ENCODE measurements around the gene VTI1B. TPM values are rescaled to one million over a fixed set of nuclear protein-coding genes. Genes with fewer than 3 reads are reported as not detected.
"Not testable (repeated sequence)": the region's sequence is repeated elsewhere in the genome, so short reads cannot be mapped to it uniquely, and the experiment has no call there.

The VTI1B gene
- total and polyA plus RNA-seq, 2 donors (not counting 1 experiment from before 2014, with no cell fraction given) = 19.5 to 58.8 TPM

DNA sequence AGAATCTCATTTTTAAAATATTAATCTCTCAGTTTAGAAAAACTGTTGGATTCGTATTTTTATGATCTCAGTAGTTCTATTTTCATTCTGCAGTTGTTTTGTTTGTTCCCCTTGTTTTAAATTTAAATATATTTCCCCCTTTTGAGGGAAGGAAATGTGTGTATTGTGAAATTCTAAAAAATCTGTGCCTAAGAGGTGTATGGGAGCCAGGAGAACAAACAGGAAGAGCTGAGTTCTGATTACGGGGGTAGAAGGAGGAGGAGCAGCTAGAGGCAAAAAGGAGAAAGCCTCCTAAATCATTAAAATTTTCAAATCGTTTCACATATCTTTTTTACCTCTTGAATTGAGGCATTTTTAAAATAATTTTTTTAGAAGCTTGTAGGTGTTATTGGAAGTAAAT, 29.6 kb upstream of the VTI1B start:
- H3K27me3 ChIP-seq (replicated peaks in 1 of 4; ENCODE audit: control extremely low read depth in 1 of 4, control insufficient read depth in 3 of 4, insufficient read depth in 4 of 4, low read length in 3 of 4) = no peaks in the 10 kb centered on the region
- H3K36me3 ChIP-seq (replicated peaks in 1 of 2; ENCODE audit: control extremely low read depth in 1 of 2, control insufficient read depth in 1 of 2, extremely low read depth in 1 of 2, insufficient read depth in 2 of 2, low read length in 1 of 2) = no peaks in the 10 kb centered on the region
- H3K27me3 Mint-ChIP-seq = peaks cover 8% of the 10 kb centered on the region
- H3K79me2 ChIP-seq (ENCODE audit: control insufficient read depth, insufficient read depth, low read length) = no peaks in the 10 kb centered on the region
- WGBS (ENCODE audit: insufficient coverage) = no CpG with 5 or more reads among the region's 3 CpGs
- peaks cover 0 to 7% (median 4%) of the 10 kb centered on the region in 3 donors for H3K9me3 ChIP-seq (ENCODE audit: control extremely low read depth in 1 of 3, control insufficient read depth in 2 of 3, insufficient read depth in 1 of 3, low read length in 2 of 3)
- ChIA-PET POLR2A (no interaction called here), CTCF (interaction anchor here (0.5 to 12.2 kb wide), 41 partner anchors 8 to 1534 kb away, joined by 3 to 392 read pairs (median 4); partner anchors contain the start of genes ATP6V1D, EIF2S1, PIGH and RDH11)
- DNase-seq (no peak), ATAC-seq (ENCODE audit: low read depth) (no peak)
- H3K27ac Mint-ChIP-seq = no peak overlapping the region
- no peak overlapping the region for H3K4me3 ChIP-seq (ENCODE audit: control extremely low read depth in 1 of 5, extremely low read depth in 1 of 5, insufficient read depth in 1 of 5, low read depth in 2 of 5, low read length in 4 of 5)
- no peak overlapping the region for H3K9ac ChIP-seq (ENCODE audit: low read length)
- peak overlapping the region; percentile 16 for H2AFZ ChIP-seq (ENCODE audit: insufficient read depth, low read depth, low read length, poor library complexity, severe bottlenecking)
- no peaks in the 10 kb centered on the region for H4K20me1 ChIP-seq (ENCODE audit: control insufficient read depth, insufficient read depth, low read length, poor library complexity, severe bottlenecking)
- H3K4me1 ChIP-seq (ENCODE audit: control insufficient read depth in 2 of 2, insufficient read depth in 2 of 2, low read length in 2 of 2) = peaks cover 2% of the 10 kb centered on the region in 2 donors
- peaks cover 4% of the 10 kb centered on the region for H3K4me1 Mint-ChIP-seq
- H3K4me3 Mint-ChIP-seq = no peak overlapping the region
- intact Hi-C loops (cut with micrococcal nuclease) = loop anchor here (1.0 to 10.0 kb wide), 6 partner anchors 9 to 539 kb away; partner anchors contain the start of gene RDH11
- H3K4me2 ChIP-seq (replicated peaks; ENCODE audit: low read depth, low read length, poor library complexity, severe bottlenecking) = no peak overlapping the region
- H3K9me3 Mint-ChIP-seq (ENCODE audit: insufficient read depth) = no peaks in the 10 kb centered on the region
- no peak overlapping the region for H3K27ac ChIP-seq (ENCODE audit: low read length in 2 of 2)
- TF ChIP-seq, protein P1, sequence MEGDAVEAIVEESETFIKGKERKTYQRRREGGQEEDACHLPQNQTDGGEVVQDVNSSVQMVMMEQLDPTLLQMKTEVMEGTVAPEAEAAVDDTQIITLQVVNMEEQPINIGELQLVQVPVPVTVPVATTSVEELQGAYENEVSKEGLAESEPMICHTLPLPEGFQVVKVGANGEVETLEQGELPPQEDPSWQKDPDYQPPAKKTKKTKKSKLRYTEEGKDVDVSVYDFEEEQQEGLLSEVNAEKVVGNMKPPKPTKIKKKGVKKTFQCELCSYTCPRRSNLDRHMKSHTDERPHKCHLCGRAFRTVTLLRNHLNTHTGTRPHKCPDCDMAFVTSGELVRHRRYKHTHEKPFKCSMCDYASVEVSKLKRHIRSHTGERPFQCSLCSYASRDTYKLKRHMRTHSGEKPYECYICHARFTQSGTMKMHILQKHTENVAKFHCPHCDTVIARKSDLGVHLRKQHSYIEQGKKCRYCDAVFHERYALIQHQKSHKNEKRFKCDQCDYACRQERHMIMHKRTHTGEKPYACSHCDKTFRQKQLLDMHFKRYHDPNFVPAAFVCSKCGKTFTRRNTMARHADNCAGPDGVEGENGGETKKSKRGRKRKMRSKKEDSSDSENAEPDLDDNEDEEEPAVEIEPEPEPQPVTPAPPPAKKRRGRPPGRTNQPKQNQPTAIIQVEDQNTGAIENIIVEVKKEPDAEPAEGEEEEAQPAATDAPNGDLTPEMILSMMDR (IDR thresholded peaks at IDR 0.05) = no peak
- TF ChIP-seq EZH2 (IDR thresholded peaks at IDR 0.05; ENCODE audit: borderline replicate concordance, insufficient read depth, low read depth, low read length, poor library complexity, severe bottlenecking) = no peak

DNA sequence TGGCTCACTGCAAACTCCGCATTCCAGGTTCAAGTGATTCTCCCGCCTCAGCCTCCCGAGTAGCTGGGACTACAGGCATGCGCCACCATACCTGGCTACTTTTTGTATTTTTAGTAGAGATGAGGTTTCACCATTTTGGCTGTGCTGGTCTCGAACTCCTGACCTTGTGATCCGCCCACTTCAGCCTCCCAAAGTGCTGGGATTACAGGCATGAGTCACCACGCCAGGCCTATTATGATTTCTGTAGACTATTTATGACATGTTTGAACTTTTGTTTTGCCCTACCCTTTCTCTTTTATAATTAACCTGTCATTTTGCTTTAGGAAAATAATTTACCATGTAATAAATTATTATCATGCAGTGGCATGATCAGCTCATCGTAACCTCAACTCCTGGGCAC, 27.1 kb upstream of the VTI1B start, which contains the start of gene RDH12:
Gene RDH12, plus strand, starts transcription at position 395 of the 400 bp plus-strand sequence. CDS start 20,757 bp downstream, outside the sequence.
- POLR2A ChIA-PET; H3K9me3 Mint-ChIP-seq (ENCODE audit: insufficient read depth); H3K9ac ChIP-seq (ENCODE audit: low read length); H3K27me3 ChIP-seq (replicated peaks in 1 of 4; ENCODE audit: control extremely low read depth in 1 of 4, control insufficient read depth in 3 of 4, insufficient read depth in 4 of 4, low read length in 3 of 4); H3K27me3 Mint-ChIP-seq; H3K27ac ChIP-seq (ENCODE audit: low read length in 2 of 2); ATAC-seq (ENCODE audit: low read depth); H3K4me3 ChIP-seq (ENCODE audit: control extremely low read depth in 1 of 5, extremely low read depth in 1 of 5, insufficient read depth in 1 of 5, low read depth in 2 of 5, low read length in 4 of 5); H3K4me3 Mint-ChIP-seq; H3K4me1 Mint-ChIP-seq; H4K20me1 ChIP-seq (ENCODE audit: control insufficient read depth, insufficient read depth, low read length, poor library complexity, severe bottlenecking); H2AFZ ChIP-seq (ENCODE audit: insufficient read depth, low read depth, low read length, poor library complexity, severe bottlenecking); H3K4me1 ChIP-seq (ENCODE audit: control insufficient read depth in 2 of 2, insufficient read depth in 2 of 2, low read length in 2 of 2); H3K36me3 ChIP-seq (replicated peaks in 1 of 2; ENCODE audit: control extremely low read depth in 1 of 2, control insufficient read depth in 1 of 2, extremely low read depth in 1 of 2, insufficient read depth in 2 of 2, low read length in 1 of 2); H3K9me3 ChIP-seq (ENCODE audit: control extremely low read depth in 1 of 3, control insufficient read depth in 2 of 3, insufficient read depth in 1 of 3, low read length in 2 of 3); H3K27ac Mint-ChIP-seq; H3K4me2 ChIP-seq (replicated peaks; ENCODE audit: low read depth, low read length, poor library complexity, severe bottlenecking); H3K79me2 ChIP-seq (ENCODE audit: control insufficient read depth, insufficient read depth, low read length); DNase-seq: not testable (repeated sequence)
- intact Hi-C loops (cut with micrococcal nuclease) = loop anchor here (10.0 kb wide), 1 partner anchor 537 kb away; no protein-coding TSS in a partner anchor
- CTCF ChIA-PET = interaction anchor here (0.9 to 12.2 kb wide), 4 partner anchors 12 to 275 kb away, joined by 3 to 392 read pairs (median 40); no protein-coding TSS in a partner anchor
- 81% methylated on average over 5 of the region's 8 CpGs for WGBS (ENCODE audit: insufficient coverage)

Measured in B cell (primary cell).